Activated CD4-positive, alpha-beta T cell treated with anti-CD3 and anti-CD28 coated beads, Interleukin-2, amount 50 U/mL, for 16 hours (primary cell): ENCODE measurements around the gene GLRA2.
A peak's percentile ranks its signal among the peaks of the same experiment; 100 is the strongest.

ENCODE experiments used
- DNase-seq: peaks from one replicate; pipeline ENCODE4 v3.0.0-alpha.2; 2020

The GLRA2 gene

GRCh38 chrX:14529290-14529989 lies at the start of gene GLRA2:
Gene GLRA2, plus strand, starts transcription at chrX:14529536. Its CDS starts 522 bp downstream, at chrX:14530058.
- no peak for DNase-seq

GRCh38 chrX:14489437-14489836 lies 39.9 kb upstream of the GLRA2 start:
- DNase-seq, result no peak

GRCh38 chrX:14491689-14492088 lies 37.6 kb upstream of the GLRA2 start:
- DNase-seq, result no peak

- no peak for DNase-seq
Measured at GRCh38 chrX:14496674-14497073, 32.7 kb upstream of the GLRA2 start.

- DNase-seq, result peak; percentile 50
Measured at GRCh38 chrX:14497184-14497666, 32.1 kb upstream of the GLRA2 start.

- no peak for DNase-seq
Measured at GRCh38 chrX:14501327-14501726, 28.0 kb upstream of the GLRA2 start.

GRCh38 chrX:14504960-14505538 lies 24.3 kb upstream of the GLRA2 start:
- DNase-seq, result no peak

- DNase-seq, result no peak
Measured at GRCh38 chrX:14505648-14506047, 23.7 kb upstream of the GLRA2 start.

- DNase-seq, result no peak
Measured at GRCh38 chrX:14506866-14507265, 22.5 kb upstream of the GLRA2 start.

GRCh38 chrX:14508025-14508690 lies 21.2 kb upstream of the GLRA2 start:
- DNase-seq, result no peak

- DNase-seq, result no peak
Measured at GRCh38 chrX:14509325-14510057, 19.8 kb upstream of the GLRA2 start.

- peak; percentile 65 for DNase-seq
Measured at GRCh38 chrX:14528629-14529289, 577 bp upstream of the GLRA2 start.

GRCh38 chrX:14533867-14534266 lies 4.5 kb downstream of the GLRA2 start:
- no peak for DNase-seq

GRCh38 chrX:14546190-14546589 lies 16.9 kb downstream of the GLRA2 start:
- no peak for DNase-seq

GRCh38 chrX:14554131-14554715 lies 24.9 kb downstream of the GLRA2 start:
- no peak for DNase-seq

GRCh38 chrX:14564058-14564457 lies 34.7 kb downstream of the GLRA2 start:
- no peak for DNase-seq

- DNase-seq, result no peak
Measured at GRCh38 chrX:14573161-14573560, 43.8 kb downstream of the GLRA2 start.

- DNase-seq, result no peak
Measured at GRCh38 chrX:14581081-14581480, 51.7 kb downstream of the GLRA2 start.

GRCh38 chrX:14584548-14584947 lies 55.2 kb downstream of the GLRA2 start:
- DNase-seq, result no peak

- no peak for DNase-seq
Measured at GRCh38 chrX:14590216-14590615, 60.9 kb downstream of the GLRA2 start.

- DNase-seq, result no peak
Measured at GRCh38 chrX:14590693-14591424, 61.5 kb downstream of the GLRA2 start.

GRCh38 chrX:14591976-14592375 lies 62.6 kb downstream of the GLRA2 start:
- DNase-seq, result no peak
